B cell (primary cell): ENCODE data around the gene RPH3AL. TPM values are rescaled to one million over a fixed set of nuclear protein-coding genes. Genes with fewer than 3 reads are reported as not detected.

Experiments used
- ATAC-seq: fragments of 200-7000 bp; cut with Tn5 transposase; one replicate; pipeline ENCODE4 v1.10.0; 2021; ENCODE audit warnings: low read depth, mild to moderate bottlenecking, moderate number of reproducible peaks, moderate library complexity
- CTCF ChIA-PET: fragments of 350-600 bp; sonication (Branson Sonifier 250); formaldehyde crosslinking; loops from one replicate; lab custom pipeline; 2021; ENCODE audit warnings: antibody characterized with exemption, inconsistent platforms; lab: Charles Lee
- POLR2A ChIA-PET: fragments of 350-600 bp; sonication (Branson Sonifier 250); formaldehyde crosslinking; loops from one replicate; lab custom pipeline; 2021; ENCODE audit warnings: antibody characterized with exemption; lab: Charles Lee
- DNase-seq: peaks from one replicate; pipeline ENCODE4 v3.0.0; 2013
- H2AFZ ChIP-seq: 2 replicates; pipeline ENCODE4 v1.6.1; 2012; ENCODE audit warnings: mild to moderate bottlenecking, low read depth, low read length; ENCODE audit not compliant: insufficient read depth, poor library complexity, severe bottlenecking
- H3K27ac ChIP-seq, 2 donors: 1 replicate in 1 of 2; 2 replicates in 1 of 2; pipeline ENCODE4 v1.5.1; 2012 to 2013; ENCODE audit warnings: low read length in 2 of 2, mild to moderate bottlenecking in 2 of 2, moderate library complexity in 1 of 2
- H3K27me3 ChIP-seq, 4 experiments: fragments of 200-600 bp in 1 of 4; sonication (generic) in 1 of 4; replicated peaks in 1 of 4; 1 replicate in 2 of 4; 2 replicates in 2 of 4; pipeline versions ENCODE4 v1.6.1 to v1.7.0; 2013 to 2016; ENCODE audit warnings: low read length in 3 of 4, mild to moderate bottlenecking in 2 of 4, mixed read lengths in 1 of 4, moderate library complexity in 1 of 4; ENCODE audit not compliant: insufficient read depth in 4 of 4, control insufficient read depth in 3 of 4; ENCODE audit errors: control extremely low read depth in 1 of 4
- H3K36me3 ChIP-seq, 2 experiments: replicated peaks in 1 of 2; 1 replicate in 1 of 2; 2 replicates in 1 of 2; pipeline versions ENCODE4 v1.6.1 to v1.7.1; 2013; ENCODE audit warnings: low read length in 1 of 2; ENCODE audit not compliant: insufficient read depth in 2 of 2, control insufficient read depth in 1 of 2; ENCODE audit errors: control extremely low read depth in 1 of 2, extremely low read depth in 1 of 2
- H3K4me1 ChIP-seq, 2 donors: fragments of 200-600 bp in 1 of 2; sonication (generic) in 1 of 2; 1 replicate in 1 of 2; 2 replicates in 1 of 2; pipeline versions ENCODE4 v1.5.1 to v1.6.1; 2013 to 2017; ENCODE audit warnings: low read length in 2 of 2; ENCODE audit not compliant: control insufficient read depth in 2 of 2, insufficient read depth in 2 of 2
- H3K4me2 ChIP-seq: replicated peaks from 2 replicates; pipeline ENCODE3; 2012; ENCODE audit warnings: mild to moderate bottlenecking, low read depth, low read length; ENCODE audit not compliant: poor library complexity, severe bottlenecking
- H3K4me3 ChIP-seq, 5 experiments: fragments of 200-600 bp in 1 of 5; sonication (generic) in 1 of 5; 1 replicate in 3 of 5; 2 replicates in 2 of 5; pipeline versions ENCODE4 v1.5.1 to v1.7.0; 2011 to 2016; ENCODE audit warnings: low read length in 4 of 5, mild to moderate bottlenecking in 4 of 5, low read depth in 2 of 5, control low read depth in 1 of 5, moderate library complexity in 1 of 5; ENCODE audit not compliant: insufficient read depth in 1 of 5; ENCODE audit errors: control extremely low read depth in 1 of 5, extremely low read depth in 1 of 5
- H3K79me2 ChIP-seq: fragments of 200-600 bp; sonication (generic); one replicate; pipeline ENCODE4 v1.6.0; 2016; ENCODE audit warnings: low read length; ENCODE audit not compliant: control insufficient read depth, insufficient read depth
- H3K9ac ChIP-seq: fragments of 200-600 bp; sonication (generic); 2 replicates; pipeline ENCODE4 v1.6.1; 2017; ENCODE audit warnings: mild to moderate bottlenecking, low read length, moderate library complexity
- H3K9me3 ChIP-seq, 3 donors: one replicate each; pipeline versions ENCODE4 v1.6.1 to v1.7.1; 2013; ENCODE audit warnings: low read length in 2 of 3; ENCODE audit not compliant: control insufficient read depth in 2 of 3, insufficient read depth in 1 of 3; ENCODE audit errors: control extremely low read depth in 1 of 3
- H4K20me1 ChIP-seq: 2 replicates; pipeline ENCODE4 v1.6.0; 2012; ENCODE audit warnings: mild to moderate bottlenecking, low read length; ENCODE audit not compliant: insufficient read depth, control insufficient read depth, poor library complexity, severe bottlenecking
- H3K27ac Mint-ChIP-seq: one replicate; pipeline ENCODE4 v1.8.0; 2021; ENCODE audit warnings: mixed read lengths
- H3K27me3 Mint-ChIP-seq: one replicate; pipeline ENCODE4 v1.8.0; 2021; ENCODE audit warnings: mixed read lengths
- H3K4me1 Mint-ChIP-seq: one replicate; pipeline ENCODE4 v1.8.0; 2021; ENCODE audit warnings: mixed read lengths
- H3K4me3 Mint-ChIP-seq: one replicate; pipeline ENCODE4 v1.8.0; 2021; ENCODE audit warnings: mixed read lengths
- H3K9me3 Mint-ChIP-seq: one replicate; pipeline ENCODE4 v1.8.0; 2022; ENCODE audit warnings: mixed read lengths; ENCODE audit not compliant: insufficient read depth
- CTCF ChIP-seq: fragments of 200-600 bp; IDR thresholded peaks from one replicate; pipeline ENCODE4 v1.8.0; 2022; ENCODE audit warnings: antibody characterized with exemption, mild to moderate bottlenecking
- EZH2 ChIP-seq: IDR thresholded peaks from 2 replicates; pipeline ENCODE4 v1.6.1; 2012; ENCODE audit warnings: borderline replicate concordance, low read depth, mild to moderate bottlenecking, moderate library complexity, low read length; ENCODE audit not compliant: insufficient read depth, poor library complexity, severe bottlenecking
- WGBS: methylation state at CpG from one replicate; pipeline ENCODE4 v1.1.5; 2013; ENCODE audit warnings: missing lambda C conversion rate; ENCODE audit not compliant: insufficient coverage; 5-methylcytosine and 5-hydroxymethylcytosine counted together
- intact Hi-C: fragments of 100-400 bp; cut with micrococcal nuclease; formaldehyde crosslinking; loops from one replicate; pipeline ENCODE4 v1.10.0; 2022
- polyA plus RNA-seq: library from polyadenylated mRNA; depleted of rRNA; stranded (reverse); fragments of >200 nt; gene quantifications from 2 replicates; pipeline ENCODE4 v1.2.3, GENCODE V29; 2012
- total RNA-seq, 2 donors: library from RNA; stranded (reverse); fragments of 120-200 nt in 1 of 2; gene quantifications; 1 replicate in 1 of 2; 2 replicates in 1 of 2; pipeline versions ENCODE4 v1.2.3 to v1.2.4, GENCODE V29; 2013 to 2022

The RPH3AL gene
- total and polyA plus RNA-seq, 2 donors (not counting 1 experiment from before 2014, with no cell fraction given) = 10.8 to 13.3 TPM

DNA sequence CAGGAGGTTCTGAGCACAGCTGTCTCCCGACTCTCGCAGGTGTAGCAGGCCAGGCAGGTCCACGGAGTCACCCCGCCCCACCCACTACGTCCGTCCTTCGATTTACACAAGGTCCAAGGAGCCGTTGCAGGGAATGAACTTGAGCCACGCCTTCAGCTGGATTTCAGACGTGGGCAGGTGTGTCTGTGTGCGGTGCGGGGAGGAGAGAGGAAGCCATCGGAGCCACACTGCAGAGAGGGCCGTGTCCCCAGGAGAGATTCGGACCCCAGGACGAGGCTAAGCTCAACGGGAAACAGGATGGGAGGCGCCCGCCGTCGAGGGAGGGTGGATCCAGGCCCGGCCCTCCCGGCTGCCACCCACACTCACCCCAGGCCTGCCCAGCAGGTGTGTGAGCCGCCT, 50.3 kb downstream of the RPH3AL start:
- POLR2A ChIA-PET = no interaction called here
- Histone ChIP-seq H3K27ac (no peak overlapping the region), H3K9ac (no peak overlapping the region), H3K4me2 (no peak overlapping the region), H3K4me3 (no peak overlapping the region), H3K79me2 (no peaks in the 10 kb centered on the region), H4K20me1 (no peaks in the 10 kb centered on the region), H3K36me3 (no peaks in the 10 kb centered on the region), H3K9me3 (no peaks in the 10 kb centered on the region), H2AFZ (no peak overlapping the region), H3K27me3 (peaks cover 0 to 9% (median 3%) of the 10 kb centered on the region in 4 experiments), H3K4me1 (peaks cover 0 to 3% of the 10 kb centered on the region in 2 donors)
- no peak for TF ChIP-seq EZH2
- TF ChIP-seq CTCF = no peak
- 68% methylated on average over 19 of the region's 24 CpGs for WGBS
- no peak for ATAC-seq
- CTCF ChIA-PET = no interaction called here
- intact Hi-C loops = no loop called here
- Mint-ChIP-seq H3K4me3 (no peak overlapping the region), H3K4me1 (no peaks in the 10 kb centered on the region), H3K27ac (no peak overlapping the region), H3K27me3 (no peaks in the 10 kb centered on the region), H3K9me3 (no peaks in the 10 kb centered on the region)
- DNase-seq = no peak

GRCh38 chr17:301681-302299, 50.8 kb downstream of the RPH3AL start:
- Histone ChIP-seq H3K4me1 (peaks cover 0 to 3% of the 10 kb centered on the region in 2 donors), H3K36me3 (no peaks in the 10 kb centered on the region), H3K79me2 (no peaks in the 10 kb centered on the region), H4K20me1 (no peaks in the 10 kb centered on the region), H3K27me3 (peaks cover 0 to 9% (median 3%) of the 10 kb centered on the region in 4 experiments), H3K9ac (no peak overlapping the region), H3K4me2 (no peak overlapping the region), H3K27ac (no peak overlapping the region), H3K9me3 (no peaks in the 10 kb centered on the region), H3K4me3 (no peak overlapping the region), H2AFZ (no peak overlapping the region)
- ATAC-seq (no peak), DNase-seq (no peak)
- Mint-ChIP-seq H3K4me3 (no peak overlapping the region), H3K9me3 (no peaks in the 10 kb centered on the region), H3K4me1 (no peaks in the 10 kb centered on the region), H3K27ac (no peak overlapping the region), H3K27me3 (no peaks in the 10 kb centered on the region)
- intact Hi-C loops = no loop called here
- WGBS = 76% methylated on average over 27 of the region's 27 CpGs
- CTCF ChIA-PET = no interaction called here
- TF ChIP-seq CTCF (no peak), EZH2 (no peak)
- POLR2A ChIA-PET = no interaction called here
